ENCODE data around the gene CCDC61.
A peak's percentile ranks its signal among the peaks of the same experiment; 100 is the strongest.

The CCDC61 gene

DNA sequence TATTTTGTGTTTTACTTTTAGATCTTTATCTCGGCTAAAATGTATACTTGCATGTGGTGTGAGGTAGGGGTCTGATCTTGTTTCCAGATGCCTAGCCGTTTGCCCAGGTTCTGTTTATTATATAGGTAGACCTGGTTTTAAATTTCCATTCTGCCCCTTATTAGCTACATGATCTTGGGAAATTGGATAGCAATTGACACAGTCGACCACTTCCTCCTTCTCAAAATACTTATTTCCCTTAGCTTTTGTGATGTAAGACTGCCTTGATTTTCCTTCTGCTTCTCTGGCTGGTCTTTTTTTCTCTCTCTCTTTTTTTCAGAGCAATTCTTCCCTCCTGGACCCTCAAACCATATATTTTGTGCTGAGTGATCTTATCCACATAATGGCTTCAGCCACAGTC, 30.6 kb downstream of the CCDC61 start:
- Histone ChIP-seq H3K27me3 (ENCODE audit: control insufficient read depth in 3 of 3, insufficient read depth in 3 of 3, low read depth in 1 of 3, low read length in 3 of 3) (no peaks in the 10 kb centered on the region), H3K9me3 (replicated peaks in 1 of 2; ENCODE audit: control insufficient read depth in 2 of 2, insufficient read depth in 1 of 2, low read depth in 1 of 2, low read length in 2 of 2) (peaks cover 0 to 5% of the 10 kb centered on the region in 2 donors), H3K79me1 (ENCODE audit: low read depth, low read length) (peaks cover 2% of the 10 kb centered on the region), H3K4ac (ENCODE audit: low read length) (no peak overlapping the region), H2AFZ (ENCODE audit: low read length) (no peak overlapping the region), H3K4me1 (ENCODE audit: control insufficient read depth in 2 of 2, insufficient read depth in 1 of 2, low read depth in 1 of 2, low read length in 2 of 2) (peaks cover 6 to 10% of the 10 kb centered on the region in 2 donors), H3K4me2 (ENCODE audit: insufficient read depth, low read length, poor library complexity, severe bottlenecking) (no peak overlapping the region), H2BK15ac (ENCODE audit: low read length) (no peak overlapping the region), H3K36me3 (replicated peaks in 1 of 2; ENCODE audit: control insufficient read depth in 2 of 2, insufficient read depth in 2 of 2, low read length in 2 of 2) (peaks cover 3 to 7% of the 10 kb centered on the region in 2 donors), H2AK5ac (ENCODE audit: low read depth, low read length) (no peak overlapping the region), H3K4me3 (ENCODE audit: low read length in 2 of 2) (no peak overlapping the region), H3K23ac (ENCODE audit: low read depth, low read length, poor library complexity) (no peak overlapping the region), H3K9ac (ENCODE audit: low read depth, low read length, poor library complexity) (no peak overlapping the region), H4K91ac (ENCODE audit: low read depth, low read length, poor library complexity) (no peak overlapping the region), H2BK5ac (ENCODE audit: low read length) (no peak overlapping the region), H2BK120ac (ENCODE audit: low read depth, low read length) (no peak overlapping the region), H3K27ac (replicated peaks; ENCODE audit: low read length) (no peak overlapping the region), H3K14ac (ENCODE audit: low read length) (no peak overlapping the region), H4K8ac (ENCODE audit: low read depth, low read length) (no peak overlapping the region), H3K18ac (ENCODE audit: low read length) (no peak overlapping the region), H2BK12ac (ENCODE audit: low read length) (no peak overlapping the region)
- DNase-seq (ENCODE audit: low spot score): no peak
- no CpG with 5 or more reads among the region's 3 CpGs for WGBS, 2 donors (ENCODE audit: extremely low coverage in 2 of 2, insufficient read length in 2 of 2, insufficient replicate concordance in 1 of 2)

DNA sequence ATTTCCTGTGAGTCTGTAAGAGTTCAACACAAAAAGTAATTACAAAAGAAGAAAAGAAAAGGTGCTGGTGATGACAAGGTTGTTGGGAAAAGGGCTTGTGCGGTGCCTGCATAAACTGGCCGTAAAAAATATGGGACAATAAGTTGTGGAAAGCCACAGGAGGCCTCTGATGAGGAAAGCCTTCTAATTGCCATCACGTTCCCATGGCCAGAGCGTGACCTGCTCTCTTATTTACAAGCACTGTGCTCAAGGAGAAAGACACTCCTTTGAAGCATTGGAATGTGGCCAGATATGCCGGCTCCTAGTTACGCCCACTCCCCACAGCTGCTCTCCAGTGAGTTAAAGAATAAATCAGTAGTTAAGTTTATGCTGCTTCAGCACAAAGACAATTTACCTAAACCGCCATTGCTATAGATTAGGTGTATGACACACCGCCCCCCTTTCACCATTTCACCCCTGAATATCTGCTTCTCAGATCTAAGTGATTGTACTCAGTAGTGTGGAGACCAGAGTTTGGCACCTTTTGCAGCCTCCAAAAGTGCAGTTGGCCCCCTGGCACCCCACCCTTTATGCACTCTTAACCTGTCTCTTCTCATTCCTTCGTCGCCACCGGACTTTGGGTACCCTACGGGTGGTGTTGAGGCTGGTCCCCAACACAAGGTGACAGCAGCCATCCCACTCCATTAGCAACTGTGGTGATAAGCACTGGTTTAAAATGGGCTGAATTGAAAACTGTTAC, 35.7 kb downstream of the CCDC61 start:
- Histone ChIP-seq H3K79me1 (ENCODE audit: low read depth, low read length) (peaks cover 1% of the 10 kb centered on the region), H3K27me3 (ENCODE audit: control insufficient read depth in 3 of 3, insufficient read depth in 3 of 3, low read depth in 1 of 3, low read length in 3 of 3) (no peaks in the 10 kb centered on the region), H3K9ac (ENCODE audit: low read depth, low read length, poor library complexity) (no peak overlapping the region), H3K4me1 (ENCODE audit: control insufficient read depth in 2 of 2, insufficient read depth in 1 of 2, low read depth in 1 of 2, low read length in 2 of 2) (peaks cover 8 to 10% of the 10 kb centered on the region in 2 donors), H3K4me3 (ENCODE audit: low read length in 2 of 2) (no peak overlapping the region), H3K14ac (ENCODE audit: low read length) (no peak overlapping the region), H2AFZ (ENCODE audit: low read length) (no peak overlapping the region), H2BK12ac (ENCODE audit: low read length) (no peak overlapping the region), H3K9me3 (replicated peaks in 1 of 2; ENCODE audit: control insufficient read depth in 2 of 2, insufficient read depth in 1 of 2, low read depth in 1 of 2, low read length in 2 of 2) (no peaks in the 10 kb centered on the region), H3K4me2 (ENCODE audit: insufficient read depth, low read length, poor library complexity, severe bottlenecking) (no peak overlapping the region), H2BK120ac (ENCODE audit: low read depth, low read length) (no peak overlapping the region), H4K91ac (ENCODE audit: low read depth, low read length, poor library complexity) (no peak overlapping the region), H3K36me3 (replicated peaks in 1 of 2; ENCODE audit: control insufficient read depth in 2 of 2, insufficient read depth in 2 of 2, low read length in 2 of 2) (peaks cover 2 to 7% of the 10 kb centered on the region in 2 donors), H3K18ac (ENCODE audit: low read length) (peak overlapping the region; percentile 77), H3K23ac (ENCODE audit: low read depth, low read length, poor library complexity) (no peak overlapping the region), H2AK5ac (ENCODE audit: low read depth, low read length) (no peak overlapping the region), H2BK5ac (ENCODE audit: low read length) (no peak overlapping the region), H4K8ac (ENCODE audit: low read depth, low read length) (no peak overlapping the region), H3K27ac (replicated peaks; ENCODE audit: low read length) (no peak overlapping the region), H2BK15ac (ENCODE audit: low read length) (no peak overlapping the region), H3K4ac (ENCODE audit: low read length) (no peak overlapping the region)
- DNase-seq (ENCODE audit: low spot score): no peak
- WGBS, 2 donors (ENCODE audit: extremely low coverage in 2 of 2, insufficient read length in 2 of 2, insufficient replicate concordance in 1 of 2): no CpG with 5 or more reads among the region's 12 CpGs

DNA sequence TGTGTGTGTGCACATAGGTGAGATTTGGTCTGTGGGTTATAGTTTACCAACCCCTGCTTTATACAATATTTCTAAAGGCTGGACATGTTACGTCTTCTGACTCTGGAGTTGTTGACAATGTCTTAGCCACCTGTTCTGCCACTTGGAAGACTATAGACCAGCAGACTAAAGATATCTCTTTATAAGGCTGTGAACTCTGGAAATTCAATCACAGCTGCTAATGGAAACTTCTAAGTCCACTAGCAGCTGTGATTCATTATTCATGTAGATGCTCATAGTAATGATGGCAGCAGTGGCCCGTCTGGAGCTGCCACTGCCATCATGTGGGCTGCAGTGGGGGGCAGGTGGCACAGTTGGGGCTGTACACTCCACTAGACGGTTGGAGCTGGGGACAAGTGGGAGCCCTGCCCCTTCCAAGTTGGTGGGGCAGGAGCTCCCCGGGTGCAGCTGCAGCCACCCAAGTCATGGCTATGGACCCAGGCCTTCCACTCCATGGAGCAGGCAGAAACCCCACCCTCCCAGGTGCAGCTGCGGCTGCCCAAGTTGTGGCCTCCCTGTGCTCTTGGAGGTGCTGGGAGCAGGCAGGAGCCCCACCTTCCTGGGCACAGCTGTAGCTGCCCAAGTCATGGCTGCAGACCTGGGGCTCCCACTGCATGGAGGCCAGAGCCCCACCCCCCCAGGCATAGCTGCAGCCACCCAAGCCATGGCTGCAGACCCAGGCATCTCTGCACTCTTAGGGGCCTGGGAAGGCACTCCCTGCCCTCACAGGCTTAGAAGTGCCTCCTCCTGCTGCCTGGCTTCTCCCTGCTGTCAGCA, 36.7 kb downstream of the CCDC61 start:
- H3K14ac ChIP-seq (ENCODE audit: low read length): no peak overlapping the region
- H3K27ac ChIP-seq (replicated peaks; ENCODE audit: low read length): no peak overlapping the region
- H2BK5ac ChIP-seq (ENCODE audit: low read length): peak overlapping the region; percentile 44
- peak overlapping the region; percentile 56 for H4K8ac ChIP-seq (ENCODE audit: low read depth, low read length)
- no peak for DNase-seq (ENCODE audit: low spot score)
- H3K9ac ChIP-seq (ENCODE audit: low read depth, low read length, poor library complexity): peak overlapping the region; percentile 16
- peak overlapping the region; percentile 99 for H2AK5ac ChIP-seq (ENCODE audit: low read depth, low read length)
- peak overlapping the region; percentile 55 for H3K23ac ChIP-seq (ENCODE audit: low read depth, low read length, poor library complexity)
- peaks cover 4 to 6% of the 10 kb centered on the region in 2 donors for H3K9me3 ChIP-seq (replicated peaks in 1 of 2; ENCODE audit: control insufficient read depth in 2 of 2, insufficient read depth in 1 of 2, low read depth in 1 of 2, low read length in 2 of 2)
- H2BK12ac ChIP-seq (ENCODE audit: low read length): peak overlapping the region; percentile 100
- H3K4ac ChIP-seq (ENCODE audit: low read length): peak overlapping the region; percentile 37
- no CpG with 5 or more reads among the region's 5 CpGs for WGBS, 2 donors (ENCODE audit: extremely low coverage in 2 of 2, insufficient read length in 2 of 2, insufficient replicate concordance in 1 of 2)
- peaks cover 0 to 2% of the 10 kb centered on the region in 2 donors for H3K36me3 ChIP-seq (replicated peaks in 1 of 2; ENCODE audit: control insufficient read depth in 2 of 2, insufficient read depth in 2 of 2, low read length in 2 of 2)
- H4K91ac ChIP-seq (ENCODE audit: low read depth, low read length, poor library complexity): peak overlapping the region; percentile 95
- H2BK120ac ChIP-seq (ENCODE audit: low read depth, low read length): peak overlapping the region; percentile 91
- H3K18ac ChIP-seq (ENCODE audit: low read length): peak overlapping the region; percentile 91
- peaks cover 8 to 10% of the 10 kb centered on the region in 2 donors for H3K4me1 ChIP-seq (ENCODE audit: control insufficient read depth in 2 of 2, insufficient read depth in 1 of 2, low read depth in 1 of 2, low read length in 2 of 2)
- peak overlapping the region; percentile 90 for H2BK15ac ChIP-seq (ENCODE audit: low read length)
- H3K4me2 ChIP-seq (ENCODE audit: insufficient read depth, low read length, poor library complexity, severe bottlenecking): no peak overlapping the region
- no peaks in the 10 kb centered on the region for H3K27me3 ChIP-seq (ENCODE audit: control insufficient read depth in 3 of 3, insufficient read depth in 3 of 3, low read depth in 1 of 3, low read length in 3 of 3)
- no peak overlapping the region for H2AFZ ChIP-seq (ENCODE audit: low read length)
- peaks cover 1% of the 10 kb centered on the region for H3K79me1 ChIP-seq (ENCODE audit: low read depth, low read length)
- H3K4me3 ChIP-seq (ENCODE audit: low read length in 2 of 2): no peak overlapping the region

GRCh38 chr19:46032597-46033025, 37.3 kb downstream of the CCDC61 start:
- Histone ChIP-seq H3K27me3 (ENCODE audit: control insufficient read depth in 3 of 3, insufficient read depth in 3 of 3, low read depth in 1 of 3, low read length in 3 of 3) (no peaks in the 10 kb centered on the region), H3K27ac (replicated peaks; ENCODE audit: low read length) (no peak overlapping the region), H4K8ac (ENCODE audit: low read depth, low read length) (no peak overlapping the region), H3K9ac (ENCODE audit: low read depth, low read length, poor library complexity) (peak overlapping the region; percentile 16), H2AK5ac (ENCODE audit: low read depth, low read length) (peak overlapping the region; percentile 99), H2BK120ac (ENCODE audit: low read depth, low read length) (peak overlapping the region; percentile 91), H2BK12ac (ENCODE audit: low read length) (peak overlapping the region; percentile 100), H3K4ac (ENCODE audit: low read length) (peak overlapping the region; percentile 37), H3K4me1 (ENCODE audit: control insufficient read depth in 2 of 2, insufficient read depth in 1 of 2, low read depth in 1 of 2, low read length in 2 of 2) (peaks cover 8 to 10% of the 10 kb centered on the region in 2 donors), H2BK15ac (ENCODE audit: low read length) (peak overlapping the region; percentile 90), H3K4me3 (ENCODE audit: low read length in 2 of 2) (no peak overlapping the region), H3K14ac (ENCODE audit: low read length) (no peak overlapping the region), H2AFZ (ENCODE audit: low read length) (no peak overlapping the region), H2BK5ac (ENCODE audit: low read length) (no peak overlapping the region), H3K79me1 (ENCODE audit: low read depth, low read length) (peaks cover 1% of the 10 kb centered on the region), H4K91ac (ENCODE audit: low read depth, low read length, poor library complexity) (peak overlapping the region; percentile 95), H3K9me3 (replicated peaks in 1 of 2; ENCODE audit: control insufficient read depth in 2 of 2, insufficient read depth in 1 of 2, low read depth in 1 of 2, low read length in 2 of 2) (peaks cover 5 to 12% of the 10 kb centered on the region in 2 donors), H3K23ac (ENCODE audit: low read depth, low read length, poor library complexity) (peak overlapping the region; percentile 55), H3K18ac (ENCODE audit: low read length) (peak overlapping the region; percentile 91), H3K4me2 (ENCODE audit: insufficient read depth, low read length, poor library complexity, severe bottlenecking) (no peak overlapping the region), H3K36me3 (replicated peaks in 1 of 2; ENCODE audit: control insufficient read depth in 2 of 2, insufficient read depth in 2 of 2, low read length in 2 of 2) (peaks cover 0 to 2% of the 10 kb centered on the region in 2 donors)
- no peak for DNase-seq (ENCODE audit: low spot score)
- no CpG with 5 or more reads among the region's 3 CpGs for WGBS, 2 donors (ENCODE audit: extremely low coverage in 2 of 2, insufficient read length in 2 of 2, insufficient replicate concordance in 1 of 2)
